ENCODE results near the gene CCL14. TPM values are rescaled to one million over a fixed set of nuclear protein-coding genes. Genes with fewer than 3 reads are reported as not detected.

CCL14 gene
- total RNA-seq, 1 experiment from 2014 or later, result not detected

DNA sequence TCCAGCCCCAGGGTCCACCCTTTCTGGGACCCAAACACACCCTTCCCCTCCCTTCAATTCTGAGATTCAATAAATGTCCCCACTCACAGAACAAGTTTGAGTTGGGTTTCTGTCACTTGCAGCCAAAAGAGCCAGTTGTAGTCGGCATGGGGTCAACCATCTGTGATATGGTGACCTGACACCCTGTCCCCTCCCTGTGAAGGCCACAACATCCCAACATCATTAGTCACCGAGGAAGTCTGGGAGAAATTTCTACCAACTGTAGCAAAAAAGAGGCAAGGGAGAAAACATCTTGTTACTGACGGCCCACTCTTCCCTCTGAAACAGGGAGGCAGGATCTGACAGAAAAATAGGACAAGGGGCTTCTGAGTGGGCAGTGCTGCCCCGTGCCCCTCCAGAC, 42.4 kb downstream of the CCL14 start:
- in situ Hi-C loops (cut with HindIII; ENCODE audit: low pct_unique_long_range_greater_than_20kb, low sequenced_read_pairs) (no loop called here), intact Hi-C loops (cut with micrococcal nuclease; ENCODE audit: unreplicated experiment) (no loop called here)
- ChIA-PET POLR2A (no interaction called here), CTCF (no interaction called here)
- no peak for ATAC-seq
- no peaks in the 10 kb centered on the region for H3K27me3 ChIP-seq (ENCODE audit: control insufficient read depth, insufficient read depth, low read length)
- no peak overlapping the region for H3K27ac ChIP-seq (ENCODE audit: low read length)
- H3K9me3 ChIP-seq (ENCODE audit: control insufficient read depth, insufficient read depth, low read depth, low read length), result no peaks in the 10 kb centered on the region
- no peaks in the 10 kb centered on the region for H3K4me1 ChIP-seq (ENCODE audit: control insufficient read depth, insufficient read depth, low read length)
- DNase-seq (ENCODE audit: low read depth, low spot score), result no peak
- TF ChIP-seq SIN3A (IDR thresholded peaks at IDR 0.05; ENCODE audit: borderline replicate concordance, insufficient read depth, low read depth, low read length) (no peak), CTCF (IDR thresholded peaks at IDR 0.05) (no peak), POLR2AphosphoS5 (IDR thresholded peaks at IDR 0.05; ENCODE audit: low read depth, low read length) (no peak), TCF7L2 (IDR thresholded peaks at IDR 0.05; ENCODE audit: low read depth, low read length) (no peak)
- TF ChIP-seq, protein P1, sequence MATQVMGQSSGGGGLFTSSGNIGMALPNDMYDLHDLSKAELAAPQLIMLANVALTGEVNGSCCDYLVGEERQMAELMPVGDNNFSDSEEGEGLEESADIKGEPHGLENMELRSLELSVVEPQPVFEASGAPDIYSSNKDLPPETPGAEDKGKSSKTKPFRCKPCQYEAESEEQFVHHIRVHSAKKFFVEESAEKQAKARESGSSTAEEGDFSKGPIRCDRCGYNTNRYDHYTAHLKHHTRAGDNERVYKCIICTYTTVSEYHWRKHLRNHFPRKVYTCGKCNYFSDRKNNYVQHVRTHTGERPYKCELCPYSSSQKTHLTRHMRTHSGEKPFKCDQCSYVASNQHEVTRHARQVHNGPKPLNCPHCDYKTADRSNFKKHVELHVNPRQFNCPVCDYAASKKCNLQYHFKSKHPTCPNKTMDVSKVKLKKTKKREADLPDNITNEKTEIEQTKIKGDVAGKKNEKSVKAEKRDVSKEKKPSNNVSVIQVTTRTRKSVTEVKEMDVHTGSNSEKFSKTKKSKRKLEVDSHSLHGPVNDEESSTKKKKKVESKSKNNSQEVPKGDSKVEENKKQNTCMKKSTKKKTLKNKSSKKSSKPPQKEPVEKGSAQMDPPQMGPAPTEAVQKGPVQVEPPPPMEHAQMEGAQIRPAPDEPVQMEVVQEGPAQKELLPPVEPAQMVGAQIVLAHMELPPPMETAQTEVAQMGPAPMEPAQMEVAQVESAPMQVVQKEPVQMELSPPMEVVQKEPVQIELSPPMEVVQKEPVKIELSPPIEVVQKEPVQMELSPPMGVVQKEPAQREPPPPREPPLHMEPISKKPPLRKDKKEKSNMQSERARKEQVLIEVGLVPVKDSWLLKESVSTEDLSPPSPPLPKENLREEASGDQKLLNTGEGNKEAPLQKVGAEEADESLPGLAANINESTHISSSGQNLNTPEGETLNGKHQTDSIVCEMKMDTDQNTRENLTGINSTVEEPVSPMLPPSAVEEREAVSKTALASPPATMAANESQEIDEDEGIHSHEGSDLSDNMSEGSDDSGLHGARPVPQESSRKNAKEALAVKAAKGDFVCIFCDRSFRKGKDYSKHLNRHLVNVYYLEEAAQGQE (IDR thresholded peaks at IDR 0.05; ENCODE audit: insufficient read depth in 1 of 2, low read depth in 2 of 2, low read length in 1 of 2), result no peak
- no peak overlapping the region for H3K4me3 ChIP-seq (ENCODE audit: low read depth in 2 of 2, low read length in 2 of 2)
- BruUV-seq (replicated peaks), result no TSS peak
- no peaks in the 10 kb centered on the region for H3K36me3 ChIP-seq (ENCODE audit: control insufficient read depth, insufficient read depth, low read length)

DNA sequence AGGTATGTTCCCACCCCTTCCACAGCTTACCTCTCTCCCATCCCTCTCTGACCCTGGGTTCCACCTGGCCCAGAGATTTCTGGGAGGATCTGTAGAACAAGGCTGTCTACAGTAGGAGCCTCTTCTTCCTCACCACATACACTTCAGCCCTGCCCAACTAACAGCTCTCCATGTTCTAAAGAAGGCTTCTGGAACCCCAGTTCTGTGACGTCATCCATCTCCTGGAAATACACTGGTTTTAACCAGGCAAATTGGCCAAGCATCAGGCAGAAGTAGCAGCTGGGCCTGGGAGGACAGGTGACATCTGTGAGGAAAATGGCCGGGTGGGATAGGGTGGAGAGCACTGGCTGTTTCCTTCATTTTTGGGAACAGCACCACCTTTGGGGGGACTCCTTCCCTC, 43.0 kb downstream of the CCL14 start, which contains the start of gene LYZL6:
Gene LYZL6, minus strand, starts transcription at position 177 of the 400 bp plus-strand sequence. CDS start 4,357 bp downstream, outside the sequence.
- H3K4me3 ChIP-seq (ENCODE audit: low read depth in 2 of 2, low read length in 2 of 2), result no peak within 1 kb of the TSS
- no peaks in the 10 kb centered on the region for H3K9me3 ChIP-seq (ENCODE audit: control insufficient read depth, insufficient read depth, low read depth, low read length)
- ChIA-PET POLR2A (no interaction called here), CTCF (no interaction called here)
- intact Hi-C loops (cut with micrococcal nuclease; ENCODE audit: unreplicated experiment) (no loop called here), in situ Hi-C loops (cut with HindIII; ENCODE audit: low pct_unique_long_range_greater_than_20kb, low sequenced_read_pairs) (no loop called here)
- H3K36me3 ChIP-seq (ENCODE audit: control insufficient read depth, insufficient read depth, low read length), result no peaks in the 10 kb centered on the region
- no TSS peak for BruUV-seq (replicated peaks)
- H3K4me1 ChIP-seq (ENCODE audit: control insufficient read depth, insufficient read depth, low read length), result no peaks in the 10 kb centered on the region
- ATAC-seq (no peak), DNase-seq (ENCODE audit: low read depth, low spot score) (no peak)
- no peaks in the 10 kb centered on the region for H3K27me3 ChIP-seq (ENCODE audit: control insufficient read depth, insufficient read depth, low read length)
- TF ChIP-seq, protein P1 (IDR thresholded peaks at IDR 0.05; ENCODE audit: insufficient read depth in 1 of 2, low read depth in 2 of 2, low read length in 1 of 2), result no peak
- no peak for TF ChIP-seq POLR2AphosphoS5 (IDR thresholded peaks at IDR 0.05; ENCODE audit: low read depth, low read length)
- TF ChIP-seq SIN3A (IDR thresholded peaks at IDR 0.05; ENCODE audit: borderline replicate concordance, insufficient read depth, low read depth, low read length), result no peak
- no peak for TF ChIP-seq CTCF (IDR thresholded peaks at IDR 0.05)
- no peak within 1 kb of the TSS for H3K27ac ChIP-seq (ENCODE audit: low read length)
